DMS114 treated with DMSO at 0.1 percent for 48 hours (cell line): Measurements from ENCODE around the gene ARHGEF16.
A peak's percentile ranks its signal among the peaks of the same experiment; 100 is the strongest.

ENCODE experiments used
- DNase-seq: peaks from one replicate; lab custom pipeline; 2025; ENCODE audit not compliant: unreplicated experiment; lab: John Stamatoyannopoulos, UW

The ARHGEF16 gene

GRCh38 chr1:3453891-3454810, at the start of gene ARHGEF16:
TSS of gene ARHGEF16 (plus strand) at chr1:3454665. CDS start at chr1:3463085, 8,420 bp downstream.
- peak; percentile 40 for DNase-seq

DNA sequence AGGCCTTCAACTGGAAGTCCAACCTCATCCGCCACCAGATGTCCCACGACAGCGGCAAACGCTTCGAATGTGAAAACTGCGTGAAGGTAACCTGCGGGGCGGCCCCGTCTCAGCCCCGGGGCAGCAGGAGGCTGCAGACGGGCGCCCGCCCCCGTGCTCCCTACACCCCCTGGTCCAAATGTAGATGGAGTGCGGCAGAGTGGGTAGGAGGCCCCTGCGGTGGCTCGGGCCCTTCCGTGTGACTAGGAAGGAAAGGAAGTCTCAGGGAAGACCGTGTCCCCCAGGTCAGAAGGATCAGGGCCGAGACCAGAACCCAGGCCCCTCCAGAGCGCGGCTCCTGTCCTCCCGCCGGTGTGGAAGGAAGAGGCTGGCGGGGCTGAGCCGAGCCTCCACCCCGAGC, 49.7 kb upstream of the ARHGEF16 start:
- DNase-seq = no peak

- no peak for DNase-seq
Observed at GRCh38 chr1:3405491-3405890, 49.0 kb upstream of the ARHGEF16 start.

DNA sequence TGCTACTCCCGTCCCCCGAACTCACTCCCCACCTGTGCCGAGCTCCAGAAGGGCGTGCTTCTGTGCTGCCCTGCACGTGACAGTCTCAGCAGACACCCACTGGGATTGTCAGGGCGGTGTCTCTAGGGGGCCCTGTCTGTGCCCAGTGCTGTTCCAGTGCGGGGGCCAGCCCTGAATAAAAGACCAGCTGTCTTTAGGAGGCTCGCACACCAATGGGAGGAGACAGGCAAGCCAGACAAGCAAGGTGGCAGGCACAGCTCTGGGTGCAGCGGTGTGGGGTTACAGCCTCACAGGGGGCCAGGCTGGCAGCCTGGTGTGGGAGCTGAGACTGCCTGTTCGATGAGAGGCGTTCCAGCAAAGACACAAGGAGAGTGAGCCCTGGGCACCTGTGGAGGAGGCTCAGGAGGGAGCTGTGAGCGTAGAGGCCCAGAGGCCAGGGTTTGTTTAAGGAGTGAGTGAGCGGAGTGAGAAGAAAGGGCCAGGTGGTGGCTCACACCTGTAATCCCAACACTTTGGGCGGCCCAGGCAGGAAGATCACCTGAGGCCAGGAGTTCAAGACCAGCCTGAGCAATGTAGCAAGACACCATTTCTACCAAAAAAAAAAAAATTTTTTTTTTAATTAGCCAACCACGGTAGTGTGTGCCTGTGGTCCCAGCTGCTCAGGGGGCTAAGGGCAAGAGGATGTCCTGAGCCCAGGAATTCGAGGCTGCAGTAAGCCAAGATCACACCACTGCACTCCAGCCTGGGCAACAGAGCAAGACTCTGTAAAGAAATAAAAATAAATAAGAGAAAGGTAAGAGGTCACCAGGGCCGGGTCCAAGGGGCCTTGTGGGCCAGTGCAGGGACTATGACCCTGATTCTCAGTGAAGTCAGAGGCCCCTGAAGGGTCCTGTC, 48.2 kb upstream of the ARHGEF16 start:
- no peak for DNase-seq

- no peak for DNase-seq
Observed at GRCh38 chr1:3407021-3407420, 47.4 kb upstream of the ARHGEF16 start.

DNA sequence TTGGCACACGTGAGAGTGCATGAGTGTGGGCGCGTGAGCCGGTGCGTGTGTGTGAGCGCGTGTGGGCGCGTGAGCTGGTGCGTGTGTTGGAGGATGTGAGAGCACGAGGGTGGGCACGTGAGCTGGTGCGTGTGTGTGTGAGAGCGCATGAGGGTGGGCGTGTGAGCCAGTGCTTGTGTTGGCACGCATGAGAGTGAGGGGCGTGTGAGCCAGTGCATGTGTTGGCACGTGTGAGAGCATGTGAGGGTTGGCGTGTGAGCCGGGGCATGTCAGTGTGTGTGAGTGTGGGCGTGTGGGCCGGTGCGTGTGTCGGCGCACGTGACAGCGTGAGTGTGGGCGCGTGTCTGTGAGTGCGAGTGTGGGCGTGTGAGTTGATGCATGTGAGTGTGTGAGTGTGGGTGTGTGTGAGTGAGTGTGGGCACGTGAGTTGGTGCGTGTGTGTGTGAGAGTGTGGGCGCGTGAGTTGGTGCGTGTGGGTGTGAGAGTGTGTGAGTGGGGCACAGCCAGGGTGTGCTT, 45.7 kb upstream of the ARHGEF16 start:
- no peak for DNase-seq

DNA sequence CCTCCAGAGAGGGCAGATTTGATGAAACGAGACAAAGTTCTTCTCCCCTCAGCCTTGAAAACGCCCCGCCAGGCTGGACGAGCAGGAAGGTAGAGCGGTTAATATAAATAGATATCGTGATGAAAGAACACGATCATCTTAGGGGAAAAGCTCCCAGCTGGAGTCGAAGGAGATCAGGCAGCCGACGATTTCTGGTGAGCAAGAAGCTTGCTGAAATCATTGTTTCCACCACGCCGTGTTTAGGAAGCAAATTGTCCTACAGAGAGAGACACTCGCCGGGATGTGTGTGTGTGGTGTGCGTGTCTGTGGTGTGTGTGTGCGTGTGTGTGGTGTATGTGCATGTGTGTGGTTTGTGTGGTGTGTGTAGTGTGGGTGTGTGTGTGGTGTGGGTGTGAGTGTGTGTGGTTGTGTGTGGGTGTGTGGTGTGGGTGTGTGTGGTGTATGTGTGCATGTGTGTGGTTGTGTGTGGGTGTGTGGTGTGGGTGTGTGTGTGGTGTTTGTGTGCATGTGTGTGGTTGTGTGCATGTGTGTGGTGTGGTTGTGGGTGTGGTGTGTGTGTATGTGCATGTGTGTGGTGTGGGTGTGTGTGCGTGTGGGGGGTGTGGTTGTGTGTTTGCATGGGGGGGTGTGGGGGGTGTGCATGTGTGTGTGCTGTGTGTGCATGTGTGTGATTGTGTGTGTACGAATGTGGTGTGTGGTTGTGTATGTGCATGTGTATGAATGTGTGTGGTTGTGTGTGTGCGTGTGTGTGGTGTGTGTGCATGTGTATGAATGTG, 44.9 kb upstream of the ARHGEF16 start:
- no peak for DNase-seq

DNA sequence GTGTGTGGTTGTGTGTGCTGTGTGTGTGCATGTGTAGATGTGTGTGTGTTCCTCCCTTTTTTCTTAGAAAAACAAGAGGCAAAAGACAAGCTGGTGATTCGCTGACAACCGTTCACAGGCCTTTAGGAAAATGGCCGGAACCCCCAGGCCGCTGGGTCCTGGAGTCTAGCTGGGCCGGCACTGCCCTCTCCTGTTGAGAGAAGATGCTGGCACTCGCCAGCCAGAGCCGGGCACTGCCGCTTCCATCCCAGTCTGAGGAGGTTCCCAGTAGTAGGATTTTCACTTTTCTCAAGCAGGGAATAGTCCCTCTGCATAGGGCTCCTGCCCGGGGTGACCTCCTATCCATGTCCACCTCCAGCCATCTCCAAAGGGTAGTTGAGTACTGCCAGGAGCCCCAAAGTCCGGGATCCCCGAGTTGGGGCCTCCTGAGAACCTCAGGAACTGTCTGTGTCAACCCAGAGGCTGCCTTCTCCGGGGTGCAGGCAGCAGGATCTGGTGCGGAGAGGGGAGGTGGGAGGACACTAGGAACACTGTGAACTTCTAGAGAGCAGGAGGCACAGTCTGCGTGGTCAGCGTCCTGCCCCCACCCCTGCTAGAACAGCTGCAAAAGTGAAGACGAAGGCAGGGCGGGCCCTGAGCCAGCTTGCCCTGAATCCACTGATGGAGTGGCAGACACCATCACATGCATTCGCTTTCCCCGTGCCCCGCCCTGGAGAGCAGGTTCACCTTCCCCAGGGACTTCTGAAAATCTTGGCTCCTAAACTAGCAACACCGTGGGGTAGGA, 44.1 kb upstream of the ARHGEF16 start:
- DNase-seq = peak; percentile 67

DNA sequence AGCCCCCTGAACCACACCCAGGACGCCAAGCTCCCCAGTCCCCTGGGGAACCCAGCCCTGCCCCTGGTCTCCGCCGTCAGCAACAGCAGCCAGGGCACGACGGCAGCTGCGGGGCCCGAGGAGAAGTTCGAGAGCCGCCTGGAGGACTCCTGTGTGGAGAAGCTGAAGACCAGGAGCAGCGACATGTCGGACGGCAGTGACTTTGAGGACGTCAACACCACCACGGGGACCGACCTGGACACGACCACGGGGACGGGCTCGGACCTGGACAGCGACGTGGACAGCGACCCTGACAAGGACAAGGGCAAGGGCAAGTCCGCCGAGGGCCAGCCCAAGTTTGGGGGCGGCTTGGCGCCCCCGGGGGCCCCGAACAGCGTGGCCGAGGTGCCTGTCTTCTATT, 42.7 kb upstream of the ARHGEF16 start:
- no peak for DNase-seq

GRCh38 chr1:3412376-3412775, 42.1 kb upstream of the ARHGEF16 start:
- no peak for DNase-seq

DNA sequence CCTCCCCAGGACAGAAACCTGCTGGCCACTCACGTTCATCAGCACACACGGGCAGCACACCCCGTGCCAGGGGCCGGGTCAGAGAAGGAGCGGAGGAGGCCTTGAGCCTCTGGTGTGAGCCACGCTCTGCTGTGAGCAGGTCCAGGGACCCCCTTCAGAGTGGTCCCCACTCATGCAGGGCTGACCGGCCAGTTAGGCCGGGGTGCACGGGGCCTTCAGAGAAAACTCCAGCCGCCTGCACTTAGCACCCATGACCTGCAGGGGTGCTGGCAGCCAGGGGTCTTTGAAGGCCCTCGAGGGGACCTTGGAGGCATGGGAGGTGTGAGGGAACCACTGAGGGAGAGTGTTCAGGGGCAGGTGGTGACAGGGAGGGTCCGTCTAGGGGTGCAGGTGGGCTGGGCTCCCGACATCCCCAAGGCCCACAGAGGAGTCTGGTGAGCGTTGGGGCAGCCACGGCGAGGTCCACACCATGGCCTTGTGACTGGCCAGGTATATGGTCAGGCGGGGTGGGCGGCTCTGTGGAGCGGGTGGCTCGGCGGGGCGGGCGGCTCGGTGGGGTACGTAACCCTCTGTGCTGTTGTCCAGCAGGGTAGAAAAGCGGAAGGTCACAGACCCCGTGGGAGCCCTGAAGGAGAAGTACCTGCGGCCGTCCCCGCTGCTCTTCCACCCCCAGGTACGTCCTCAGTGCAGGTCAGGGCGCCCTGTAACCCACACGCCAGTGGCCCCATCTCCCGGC, 40.3 kb upstream of the ARHGEF16 start:
- no peak for DNase-seq

- no peak for DNase-seq
Observed at GRCh38 chr1:3415260-3416090, 39.0 kb upstream of the ARHGEF16 start.

DNA sequence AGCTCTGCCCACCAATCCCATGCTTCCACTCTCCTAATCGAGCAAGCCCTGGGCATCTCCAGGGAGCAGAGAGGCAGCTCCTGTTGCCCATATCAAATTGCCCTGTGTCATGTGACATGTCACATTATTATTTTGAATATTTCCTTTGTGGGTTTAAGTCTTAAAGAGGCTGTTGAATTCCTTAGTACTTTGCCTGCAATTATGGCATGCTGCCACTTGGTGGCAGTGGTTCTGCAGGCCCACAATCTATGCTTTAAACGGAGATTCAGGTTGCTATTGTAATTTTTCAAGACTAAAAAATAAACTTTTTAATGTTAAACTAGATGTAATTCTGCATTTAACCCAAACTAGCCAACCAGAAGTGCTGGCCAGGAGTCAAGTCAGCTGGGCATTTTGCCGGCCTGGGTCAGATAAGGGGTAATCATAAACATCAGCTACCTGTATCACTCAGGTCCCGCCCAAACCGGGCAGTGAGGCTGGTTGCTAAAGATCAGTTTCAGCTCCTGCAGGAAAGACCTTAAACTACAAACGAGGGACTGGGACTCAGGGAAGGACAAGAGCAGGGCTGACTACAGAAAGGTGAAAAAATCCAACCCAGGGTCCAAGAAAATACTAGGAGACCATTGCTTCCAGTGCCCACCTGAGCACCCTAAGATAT, 37.3 kb upstream of the ARHGEF16 start:
- DNase-seq = no peak

DNA sequence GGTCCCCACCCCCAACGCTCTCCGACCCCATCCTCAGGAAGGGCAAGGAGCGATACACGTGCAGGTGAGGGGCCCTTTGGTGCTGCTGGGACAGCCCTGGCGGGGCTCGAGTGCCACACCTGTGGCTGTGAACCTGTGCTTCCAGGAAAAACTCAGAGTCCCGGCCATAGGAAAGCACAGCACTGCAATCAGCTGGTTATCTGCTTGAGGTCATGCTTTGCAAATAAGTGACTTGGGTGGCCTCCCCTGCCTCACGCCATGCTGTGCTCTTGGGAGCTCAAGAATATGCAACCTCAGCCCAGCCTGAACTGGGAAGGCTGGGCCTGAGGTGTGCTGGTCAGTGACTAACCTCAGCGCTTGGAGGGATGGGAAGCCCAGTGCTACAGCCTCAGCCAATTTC, 36.5 kb upstream of the ARHGEF16 start:
- no peak for DNase-seq

DNA sequence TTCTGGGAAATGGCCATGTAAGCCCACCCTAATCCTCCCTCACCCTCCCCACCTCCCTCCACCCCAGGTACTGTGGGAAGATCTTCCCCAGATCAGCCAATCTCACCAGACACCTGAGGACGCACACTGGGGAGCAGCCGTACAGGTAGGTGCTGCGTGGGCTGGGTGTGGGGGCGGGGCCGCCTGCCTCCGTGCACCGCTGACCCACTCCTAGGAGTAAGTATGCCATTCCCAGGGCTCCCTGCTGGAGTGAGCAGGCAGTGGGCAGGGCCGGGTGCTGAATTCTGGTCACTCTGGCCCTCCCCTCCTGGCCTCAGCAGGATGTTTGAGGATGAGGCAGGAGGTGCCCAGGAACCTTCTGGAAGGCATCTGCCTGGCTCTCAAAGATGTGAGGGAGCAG, 35.9 kb upstream of the ARHGEF16 start:
- DNase-seq = no peak

DNA sequence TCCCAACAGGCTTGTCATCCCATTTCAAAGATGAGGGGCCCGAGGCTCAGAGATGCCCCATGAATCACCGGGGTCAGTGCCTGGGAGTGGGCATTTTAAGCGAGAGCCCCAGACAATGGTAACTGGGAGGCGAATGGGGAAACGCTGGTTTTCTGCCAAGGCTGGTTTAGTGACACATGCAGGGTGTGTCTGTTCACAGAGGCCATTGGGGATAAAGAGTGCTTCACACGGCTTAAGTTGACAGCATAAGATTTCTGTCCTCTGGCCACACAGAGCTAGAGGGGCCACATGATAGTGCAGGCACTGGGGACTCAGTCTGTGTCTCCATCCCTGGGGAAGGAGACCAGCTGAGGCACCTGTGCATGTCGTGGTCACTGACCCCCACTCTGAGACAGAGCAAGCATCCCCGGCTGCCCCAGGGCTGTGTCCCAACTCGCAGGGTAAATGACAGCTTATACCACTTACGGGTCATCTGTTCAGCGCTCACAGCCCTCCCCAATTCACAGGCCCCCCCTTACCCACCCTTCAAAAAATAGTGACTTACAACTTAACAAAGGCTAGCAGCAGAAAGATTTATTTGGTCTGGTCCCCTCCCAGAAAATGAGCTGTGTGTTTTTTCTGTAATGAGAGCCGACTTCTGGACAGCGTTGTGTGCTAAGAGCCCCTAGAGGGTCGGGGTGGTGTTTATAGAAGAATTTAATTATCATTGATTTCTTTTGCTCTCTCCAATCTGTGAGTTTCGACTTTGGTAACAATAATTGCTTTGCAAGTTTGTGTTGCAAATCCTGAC, 34.9 kb upstream of the ARHGEF16 start:
- DNase-seq = no peak

DNA sequence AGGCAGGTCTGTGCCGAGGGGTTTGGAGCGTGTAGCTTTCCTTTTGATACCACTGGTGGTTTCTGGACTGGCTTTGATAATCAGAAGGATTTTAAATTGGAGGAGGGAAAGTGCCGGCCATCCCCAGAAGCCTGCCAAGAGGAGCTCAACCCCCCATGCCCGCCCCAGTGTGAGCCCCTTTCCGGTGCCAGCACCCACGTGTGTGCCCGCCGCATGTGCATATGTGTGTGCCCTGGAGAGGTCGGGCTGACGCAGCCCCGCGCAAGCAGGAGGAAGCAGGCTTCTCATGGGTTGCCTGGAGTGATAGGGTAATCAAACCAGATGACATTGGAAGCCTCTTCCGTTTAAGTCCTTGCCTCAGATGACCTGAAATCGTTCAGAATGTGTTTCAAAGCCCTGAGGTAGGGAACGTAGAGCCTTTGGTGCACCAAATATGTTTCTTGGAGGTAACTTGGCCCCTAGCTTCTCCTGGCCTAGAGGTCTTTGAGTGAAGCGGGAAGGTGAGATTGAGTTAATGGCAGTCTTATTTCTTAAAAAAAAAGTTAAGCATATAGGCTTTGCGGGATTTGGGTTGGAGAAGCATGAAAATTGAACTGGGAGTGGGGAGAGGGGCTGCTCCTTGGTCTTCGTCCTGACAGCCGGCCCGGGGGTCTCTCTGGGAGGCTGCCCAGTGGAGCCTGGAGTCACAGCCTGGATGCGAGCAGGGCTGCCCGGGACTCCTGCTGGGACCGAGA, 34.1 kb upstream of the ARHGEF16 start:
- DNase-seq = no peak
